DMS 273 (cell line): ENCODE results near the gene KCNA2.
A peak's percentile ranks its signal among the peaks of the same experiment; 100 is the strongest.

Experiments used
- DNase-seq: peaks from one replicate; lab custom pipeline; 2025; ENCODE audit not compliant: unreplicated experiment; lab: John Stamatoyannopoulos, UW

The KCNA2 gene

GRCh38 chr1:110628323-110629105 is 22.4 kb upstream of the KCNA2 start:
- DNase-seq: no peak

GRCh38 chr1:110627764-110628163 is 21.6 kb upstream of the KCNA2 start:
- no peak for DNase-seq

- no peak for DNase-seq
Measured at GRCh38 chr1:110626889-110627288, 20.7 kb upstream of the KCNA2 start.

GRCh38 chr1:110620686-110621085 is 14.5 kb upstream of the KCNA2 start:
- no peak for DNase-seq

GRCh38 chr1:110620250-110620615 is 14.1 kb upstream of the KCNA2 start:
- no peak for DNase-seq

GRCh38 chr1:110619412-110620249 is 13.5 kb upstream of the KCNA2 start:
- peak; percentile 94 for DNase-seq

- DNase-seq: no peak
Measured at GRCh38 chr1:110618668-110619067, 12.5 kb upstream of the KCNA2 start.

DNA sequence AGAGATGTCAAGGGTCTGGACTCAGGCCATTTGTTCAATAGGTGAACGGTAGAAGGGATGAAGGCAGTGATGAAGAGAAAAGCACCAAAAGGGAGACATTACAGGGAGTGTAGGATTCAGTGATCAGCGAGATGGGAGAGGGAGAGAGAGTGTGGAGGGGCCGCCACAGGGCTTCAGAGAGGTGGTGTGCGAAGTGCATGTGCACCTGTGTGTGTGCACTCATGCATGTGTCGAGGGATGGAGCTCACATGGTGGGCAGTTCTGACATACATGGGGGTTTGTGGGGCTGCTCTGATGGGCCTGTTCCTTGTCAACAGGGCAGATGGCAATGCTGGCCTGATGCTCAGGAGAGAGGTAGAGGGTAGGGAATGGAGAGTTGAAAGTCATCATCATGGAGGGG is 11.4 kb upstream of the KCNA2 start:
- DNase-seq: no peak

- DNase-seq: no peak
Measured at GRCh38 chr1:110617116-110617515, 11.0 kb upstream of the KCNA2 start.

- DNase-seq: peak; percentile 53
Measured at GRCh38 chr1:110616587-110616986, 10.4 kb upstream of the KCNA2 start.

GRCh38 chr1:110615548-110616130 is 9.5 kb upstream of the KCNA2 start:
- DNase-seq: peak; percentile 88

- no peak for DNase-seq
Measured at GRCh38 chr1:110612060-110612745, 6.0 kb upstream of the KCNA2 start.

- no peak for DNase-seq
Measured at GRCh38 chr1:110610696-110611286, 4.6 kb upstream of the KCNA2 start.

DNA sequence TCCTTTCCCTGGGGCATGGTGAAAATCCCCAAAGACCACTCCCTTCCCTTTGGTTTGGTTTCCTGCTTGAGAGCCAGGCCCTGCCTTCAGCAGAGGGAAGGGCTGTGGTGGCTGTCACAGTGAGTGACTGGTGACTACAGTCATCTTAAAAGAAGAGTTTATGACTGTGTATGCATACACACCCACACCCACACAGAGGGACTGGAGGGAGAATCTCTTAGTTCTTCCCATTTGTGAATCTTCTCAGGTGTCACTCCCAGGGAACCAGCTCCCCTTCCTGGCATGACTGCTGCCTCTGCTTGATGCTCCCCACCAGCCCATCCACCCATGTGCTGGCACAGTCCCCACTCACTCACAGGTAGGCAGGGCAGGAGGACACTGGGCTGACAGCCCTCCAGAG is 3.9 kb upstream of the KCNA2 start:
- no peak for DNase-seq

DNA sequence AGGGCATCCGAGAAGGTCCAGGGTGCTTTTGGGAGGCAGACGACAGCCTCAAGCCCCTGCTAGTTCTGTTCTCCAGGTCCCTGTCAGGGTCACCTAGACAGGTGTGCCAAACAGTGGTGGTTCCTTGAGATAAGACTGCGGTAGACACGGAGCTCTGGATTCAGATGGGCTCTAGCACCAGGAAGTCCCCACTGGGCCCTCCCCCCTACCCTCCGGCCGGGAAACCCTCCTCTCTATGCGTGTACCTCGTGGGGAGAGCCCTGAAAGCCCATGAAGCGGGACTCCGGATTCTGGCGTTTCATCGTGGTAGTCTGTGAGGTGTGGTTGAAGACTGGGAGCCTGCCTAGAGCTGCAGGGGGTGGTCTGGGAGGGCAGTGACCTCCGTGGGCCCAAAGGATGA is 2.1 kb upstream of the KCNA2 start:
- DNase-seq: no peak

DNA sequence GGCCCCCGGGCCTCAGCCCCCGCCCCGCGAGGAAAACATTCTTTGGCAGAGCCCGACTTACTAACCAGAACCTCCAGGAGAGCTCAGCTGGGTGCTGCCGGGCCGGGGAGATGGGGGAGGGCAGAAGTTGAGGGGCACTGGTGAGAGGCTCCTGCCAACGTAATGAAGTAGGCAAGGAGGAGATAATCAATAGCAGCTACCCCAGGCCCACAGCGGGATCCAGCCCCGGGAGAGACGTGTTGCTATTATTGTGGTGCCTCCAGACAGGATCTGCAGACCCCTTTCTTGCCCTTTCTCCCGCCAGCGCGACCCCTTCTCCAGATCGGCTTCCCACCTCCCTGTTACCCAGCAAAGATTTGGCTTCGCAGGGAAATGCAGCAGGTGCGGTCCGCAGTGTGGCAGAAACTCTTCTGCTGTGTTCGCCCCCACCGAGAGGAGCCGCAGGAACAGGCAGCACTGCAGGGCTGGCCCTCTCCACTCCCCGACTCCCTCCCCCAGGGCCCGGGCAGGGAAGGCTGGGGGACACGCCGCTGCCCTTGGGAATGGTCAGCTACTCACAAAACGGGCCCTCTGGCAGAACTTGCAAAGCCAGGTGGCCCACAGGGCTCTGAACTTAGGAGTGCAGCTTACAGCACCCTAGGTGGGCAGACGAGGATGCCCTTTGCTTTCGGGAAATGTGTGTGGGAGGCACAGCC is 1.5 kb upstream of the KCNA2 start:
- no peak for DNase-seq

DNA sequence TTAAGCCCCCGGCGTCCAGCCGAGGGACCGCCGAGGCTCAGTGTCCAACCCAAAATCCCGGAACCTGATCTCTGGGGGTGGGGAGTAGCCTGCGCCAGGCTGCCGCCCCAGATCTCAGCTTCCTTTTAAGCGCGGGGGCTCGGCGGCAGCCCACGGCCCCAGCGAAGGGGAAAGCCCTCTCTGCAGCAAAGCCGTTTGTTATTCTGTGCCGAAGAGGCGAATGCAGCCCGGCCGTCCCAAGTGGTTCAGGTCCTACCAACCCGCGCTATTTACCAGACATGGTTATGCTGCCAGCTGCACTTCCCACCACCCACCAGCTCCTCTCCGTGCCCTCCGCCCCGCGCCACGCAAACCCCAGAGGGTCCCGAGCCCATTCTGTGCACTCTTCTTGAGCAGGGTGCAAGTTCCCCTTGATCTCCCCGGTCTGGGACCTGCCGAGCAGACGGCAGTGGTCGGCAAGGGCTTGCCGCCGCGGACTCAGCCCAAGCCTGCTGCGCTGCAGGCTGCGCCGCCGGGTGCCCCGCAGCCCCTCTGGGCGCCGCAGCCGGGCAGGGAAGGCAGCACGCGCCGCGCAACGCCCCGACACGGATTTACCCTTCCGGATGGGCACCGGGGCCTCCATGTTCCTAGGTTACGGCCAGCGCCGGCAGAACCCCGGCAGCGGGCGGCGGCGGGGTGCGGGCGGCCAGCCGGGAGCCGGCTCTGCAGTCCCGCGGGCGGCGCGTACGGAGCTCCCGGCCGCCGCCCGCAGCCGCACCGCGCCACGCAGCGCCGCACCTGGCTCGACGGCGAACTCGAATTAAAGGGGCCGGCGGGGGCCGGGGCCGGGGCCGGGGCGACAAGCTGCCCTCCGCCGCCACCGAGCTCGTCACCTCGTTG is 738 bp upstream of the KCNA2 start:
- peak; percentile 76 for DNase-seq

DNA sequence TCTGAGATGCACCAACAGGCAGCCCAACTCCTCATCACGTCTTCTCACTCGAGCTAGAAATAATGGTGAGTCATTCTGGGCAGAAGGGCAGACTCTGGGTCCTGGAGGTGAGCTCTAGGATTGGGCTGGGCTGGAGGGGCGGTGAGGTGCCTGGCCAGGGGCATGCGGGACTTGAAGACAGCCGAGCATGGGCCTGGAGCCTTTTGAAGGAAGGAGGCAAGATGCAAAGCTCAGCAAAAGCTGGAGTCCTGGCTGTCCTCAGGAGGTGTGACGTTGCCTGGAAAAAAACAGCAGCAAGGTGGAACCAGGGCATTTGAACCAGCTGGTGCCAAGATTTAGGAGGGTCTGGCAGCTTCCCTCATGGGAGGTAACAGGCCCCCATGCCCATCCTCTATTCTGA is 712 bp downstream of the KCNA2 start:
- DNase-seq: no peak

GRCh38 chr1:110604586-110605148 is 1.5 kb downstream of the KCNA2 start:
- no peak for DNase-seq
